Urinary bladder (tissue), 4 donors: ENCODE results near the gene SEC24C. TPM values are rescaled to one million over a fixed set of nuclear protein-coding genes. Genes with fewer than 3 reads are reported as not detected.
"Not testable (repeated sequence)": the region's sequence is repeated elsewhere in the genome, so short reads cannot be mapped to it uniquely, and the experiment has no call there.

Experiments
- DNase-seq: peaks from one replicate; pipeline ENCODE4 v3.0.0-alpha.2; 2015; ENCODE audit errors: extremely low spot score
- H3K27ac ChIP-seq: one replicate; pipeline ENCODE4 v1.5.1; 2013; ENCODE audit warnings: low read depth, mild to moderate bottlenecking, moderate library complexity
- H3K36me3 ChIP-seq: one replicate; pipeline ENCODE4 v1.6.1; 2013; ENCODE audit warnings: mild to moderate bottlenecking, moderate library complexity; ENCODE audit not compliant: insufficient read depth
- H3K4me1 ChIP-seq: one replicate; pipeline ENCODE4 v1.6.1; 2013; ENCODE audit warnings: mild to moderate bottlenecking, moderate library complexity; ENCODE audit not compliant: insufficient read depth
- H3K4me3 ChIP-seq: one replicate; pipeline ENCODE4 v1.5.1; 2013; ENCODE audit warnings: low read depth, low read length
- WGBS: extraction: QIAGEN DNeasy Blood & Tissue Kit; methylation state at CpG from one replicate; pipeline ENCODE4 v1.1.7; 2013; 5-methylcytosine and 5-hydroxymethylcytosine counted together
- polyA plus RNA-seq: library from polyadenylated mRNA; stranded (reverse); fragments of 200-250 nt; gene quantifications from one replicate; pipeline ENCODE4 v1.2.3, GENCODE V29; 2013
- total RNA-seq: library from RNA; depleted of rRNA; stranded (reverse); fragments of >200 nt; gene quantifications from one replicate; pipeline ENCODE4 v1.2.3, GENCODE V29; 2014
- donor health status: healthy with polysubstance abuse.
- donor health status: healthy.

SEC24C gene
- total and polyA plus RNA-seq, 2 donors = 37.2 to 47.6 TPM

DNA sequence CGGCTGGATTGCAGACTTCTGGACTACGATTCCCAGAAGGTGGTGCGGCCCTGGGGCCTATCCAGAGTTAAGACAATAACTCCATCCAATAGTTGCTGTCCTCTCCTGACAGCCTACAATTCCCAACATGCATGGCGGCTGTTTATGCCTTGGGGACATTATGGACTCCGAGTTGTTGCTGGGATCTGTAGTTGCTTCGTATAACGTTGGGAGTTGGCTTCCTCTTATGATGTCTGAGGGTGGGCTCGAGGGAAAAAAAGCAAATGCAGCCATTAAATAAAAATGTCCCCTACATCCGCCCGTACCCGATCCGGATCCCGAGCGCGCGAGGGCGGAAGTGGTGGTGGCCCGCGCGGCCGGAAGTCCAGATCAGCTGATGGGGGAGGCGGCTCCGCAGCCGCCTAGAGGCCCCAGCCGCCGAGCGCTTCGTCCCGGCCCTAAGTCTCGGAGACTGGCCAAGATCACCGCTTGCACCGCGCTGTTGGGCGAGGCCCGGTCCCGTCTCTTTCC lies 41.1 kb downstream of the SEC24C start, which contains the start of gene ZSWIM8:
TSS of gene ZSWIM8 (plus strand) at position 396 of the 510 bp plus-strand sequence. CDS start 273 bp downstream, outside the sequence.
- H3K4me3 ChIP-seq = peak within 1 kb of the TSS; percentile 99
- peaks cover 4% of the 10 kb centered on the region for H3K36me3 ChIP-seq
- peak within 1 kb of the TSS; percentile 87 for H3K27ac ChIP-seq
- DNase-seq = peak; percentile 97
- H3K4me1 ChIP-seq = peaks cover 1% of the 10 kb centered on the region
- WGBS = under 1% methylated on average over 36 of the region's 36 CpGs

DNA sequence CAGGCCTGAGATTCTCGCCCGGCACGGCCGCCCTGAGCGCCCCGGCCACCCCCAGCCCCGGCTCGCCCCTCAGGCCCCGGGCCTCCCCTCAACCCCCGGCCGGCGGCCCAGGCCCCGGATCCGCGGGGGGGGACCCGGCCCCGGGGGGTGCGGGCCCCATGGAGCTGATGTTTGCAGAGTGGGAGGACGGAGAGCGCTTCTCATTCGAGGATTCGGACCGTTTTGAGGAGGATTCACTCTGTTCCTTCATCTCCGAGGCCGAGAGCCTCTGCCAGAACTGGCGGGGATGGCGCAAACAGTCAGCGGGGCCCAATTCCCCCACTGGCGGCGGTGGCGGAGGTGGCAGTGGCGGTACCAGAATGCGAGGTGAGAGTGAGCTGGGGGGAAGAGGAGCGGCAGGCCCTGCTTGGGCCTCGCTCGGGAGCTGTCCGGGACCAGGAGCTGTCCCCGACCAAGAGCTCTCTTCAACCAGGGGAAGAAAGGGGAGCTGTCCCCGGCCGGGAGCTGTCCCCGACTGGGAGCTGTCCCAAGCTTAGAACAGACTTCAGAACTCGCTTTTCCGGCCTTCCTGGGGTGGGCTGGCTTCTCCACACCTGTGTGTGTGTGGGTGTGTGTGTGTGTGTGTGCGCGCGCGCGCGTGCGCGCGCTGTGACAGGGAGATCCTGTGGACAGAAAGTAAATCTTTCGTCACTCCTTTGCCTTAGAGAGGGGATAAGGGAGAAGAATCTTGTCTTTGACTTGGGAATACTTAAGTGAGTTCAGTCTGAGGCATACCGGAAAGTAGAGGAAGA lies 41.7 kb downstream of the SEC24C start:
- under 1% methylated on average over 54 of the region's 54 CpGs for WGBS
- Histone ChIP-seq H3K27ac (peak overlapping the region; percentile 87), H3K4me3 (peak overlapping the region; percentile 99), H3K4me1 (peaks cover 1% of the 10 kb centered on the region), H3K36me3 (peaks cover 6% of the 10 kb centered on the region)
- no peak for DNase-seq

DNA sequence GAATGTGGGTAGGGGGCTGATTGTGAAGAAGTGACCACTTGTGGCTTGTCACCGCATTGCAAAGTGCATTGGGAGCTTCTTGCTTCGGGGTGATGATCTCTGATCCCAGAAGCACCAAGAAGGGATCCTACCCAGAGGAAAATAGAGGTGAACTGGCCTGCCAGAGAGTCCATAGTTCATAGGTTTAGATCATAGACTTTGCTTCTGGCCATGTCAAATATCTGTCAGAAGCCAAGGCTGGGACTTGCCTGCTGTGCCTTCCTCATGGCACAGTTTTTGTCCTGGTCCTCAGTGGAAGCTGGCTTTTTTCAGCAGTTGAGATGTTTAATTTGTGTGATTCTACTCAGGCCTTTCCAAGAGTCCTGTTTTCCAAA lies 42.3 kb downstream of the SEC24C start:
- DNase-seq = no peak
- Histone ChIP-seq H3K36me3 (peaks cover 6% of the 10 kb centered on the region), H3K4me3 (peak overlapping the region; percentile 99), H3K27ac (no peak overlapping the region), H3K4me1 (peaks cover 1% of the 10 kb centered on the region)
- WGBS = 6% methylated on average over 2 of the region's 2 CpGs

DNA sequence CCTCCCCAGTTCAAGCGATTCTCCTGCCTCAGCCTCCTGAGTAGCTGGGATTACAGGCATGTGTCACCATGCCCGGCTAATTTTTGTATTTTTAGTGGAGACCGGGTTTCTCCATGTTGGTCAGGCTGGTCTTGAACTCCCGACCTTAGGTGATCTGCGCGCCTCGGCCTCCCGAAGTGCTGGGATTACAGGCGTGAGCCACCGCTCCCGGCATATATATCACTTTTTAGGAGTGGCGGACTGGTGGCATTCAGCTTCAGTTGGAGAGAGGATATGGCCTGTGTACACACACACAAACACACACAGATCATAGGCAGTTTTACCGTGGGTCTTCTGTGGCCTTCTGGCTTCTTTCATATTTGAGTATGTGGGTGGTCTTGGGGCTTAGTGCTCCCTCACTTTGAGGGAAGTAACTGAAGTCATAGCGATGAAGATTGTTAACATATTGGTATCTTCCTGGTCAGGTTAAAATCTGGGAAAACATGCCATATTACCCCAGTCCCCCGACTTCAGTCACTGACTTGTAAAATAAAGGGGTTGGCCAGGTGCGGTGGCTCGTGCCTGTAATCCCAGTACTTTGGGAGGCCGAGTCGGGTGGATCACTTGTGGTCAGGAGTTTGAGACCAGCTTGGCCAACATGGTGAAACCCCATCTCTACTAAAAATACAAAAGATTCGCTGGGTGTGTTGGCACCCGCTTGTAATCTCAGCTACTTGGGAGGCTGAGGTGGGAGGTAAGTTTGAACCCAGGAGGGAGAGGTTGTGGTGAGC lies 43.0 kb downstream of the SEC24C start:
- WGBS = 86% methylated on average over 21 of the region's 21 CpGs
- H3K4me1 ChIP-seq, H3K36me3 ChIP-seq, H3K27ac ChIP-seq, DNase-seq, H3K4me3 ChIP-seq: not testable (repeated sequence)

DNA sequence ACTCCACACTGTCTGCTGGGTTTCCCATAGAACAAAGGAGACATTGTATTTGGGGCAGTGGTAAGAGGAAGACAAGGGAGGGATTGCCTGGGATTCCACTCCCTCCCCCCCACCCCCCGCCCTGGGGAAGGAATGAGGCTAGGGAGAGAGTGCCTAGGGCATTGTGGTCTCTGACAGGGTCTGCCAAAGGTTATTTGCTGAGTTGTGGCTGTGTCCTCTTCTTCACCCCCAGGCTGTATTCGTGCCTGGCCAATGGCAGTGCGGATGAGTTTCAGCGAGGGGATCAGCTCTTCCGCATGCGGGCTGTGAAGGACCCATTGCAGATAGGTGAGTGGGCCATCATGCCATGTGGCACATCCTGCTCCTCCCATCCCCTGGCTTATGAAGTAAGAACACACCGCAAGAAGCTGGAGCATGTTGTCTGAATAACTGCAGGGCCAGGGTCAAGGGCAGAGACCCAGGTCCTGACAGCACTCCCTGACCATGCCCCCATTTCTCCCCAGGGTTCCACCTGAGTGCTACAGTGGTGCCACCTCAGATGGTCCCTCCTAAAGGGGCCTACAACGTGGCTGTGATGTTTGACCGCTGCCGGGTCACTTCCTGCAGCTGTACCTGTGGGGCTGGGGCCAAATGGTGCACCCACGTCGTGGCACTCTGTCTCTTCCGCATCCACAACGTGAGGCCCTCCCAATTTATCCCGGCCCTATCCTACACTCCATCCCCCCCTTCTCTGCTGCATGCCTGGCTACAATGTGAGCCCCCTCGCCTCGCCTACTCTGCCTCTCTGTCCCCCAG lies 44.9 kb downstream of the SEC24C start:
- DNase-seq = no peak
- H3K27ac ChIP-seq = no peak overlapping the region
- 89% methylated on average over 17 of the region's 17 CpGs for whole genome bisulfite sequencing
- peaks cover 1% of the 10 kb centered on the region for H3K4me1 ChIP-seq
- peaks cover 6% of the 10 kb centered on the region for H3K36me3 ChIP-seq
- no peak overlapping the region for H3K4me3 ChIP-seq

DNA sequence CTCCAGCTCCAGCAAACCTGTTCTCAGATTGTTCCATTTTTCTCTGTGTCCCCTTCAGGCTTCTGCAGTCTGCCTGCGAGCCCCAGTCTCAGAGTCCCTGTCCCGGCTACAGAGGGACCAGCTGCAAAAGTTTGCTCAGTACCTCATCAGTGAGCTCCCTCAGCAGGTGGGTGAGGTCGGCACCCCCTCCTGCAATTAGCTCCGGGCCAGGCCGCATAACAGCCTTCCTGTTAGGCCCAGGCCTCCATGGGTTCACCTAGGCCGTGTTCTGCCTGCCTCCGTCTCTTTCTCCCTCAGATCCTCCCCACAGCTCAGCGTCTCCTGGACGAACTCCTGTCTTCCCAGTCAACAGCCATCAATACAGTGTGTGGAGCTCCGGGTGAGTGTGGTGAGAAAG lies 45.5 kb downstream of the SEC24C start:
- Histone ChIP-seq H3K4me1 (peaks cover 1% of the 10 kb centered on the region), H3K36me3 (peaks cover 6% of the 10 kb centered on the region), H3K27ac (no peak overlapping the region), H3K4me3 (no peak overlapping the region)
- no peak for DNase-seq
- WGBS = 88% methylated on average over 10 of the region's 10 CpGs

DNA sequence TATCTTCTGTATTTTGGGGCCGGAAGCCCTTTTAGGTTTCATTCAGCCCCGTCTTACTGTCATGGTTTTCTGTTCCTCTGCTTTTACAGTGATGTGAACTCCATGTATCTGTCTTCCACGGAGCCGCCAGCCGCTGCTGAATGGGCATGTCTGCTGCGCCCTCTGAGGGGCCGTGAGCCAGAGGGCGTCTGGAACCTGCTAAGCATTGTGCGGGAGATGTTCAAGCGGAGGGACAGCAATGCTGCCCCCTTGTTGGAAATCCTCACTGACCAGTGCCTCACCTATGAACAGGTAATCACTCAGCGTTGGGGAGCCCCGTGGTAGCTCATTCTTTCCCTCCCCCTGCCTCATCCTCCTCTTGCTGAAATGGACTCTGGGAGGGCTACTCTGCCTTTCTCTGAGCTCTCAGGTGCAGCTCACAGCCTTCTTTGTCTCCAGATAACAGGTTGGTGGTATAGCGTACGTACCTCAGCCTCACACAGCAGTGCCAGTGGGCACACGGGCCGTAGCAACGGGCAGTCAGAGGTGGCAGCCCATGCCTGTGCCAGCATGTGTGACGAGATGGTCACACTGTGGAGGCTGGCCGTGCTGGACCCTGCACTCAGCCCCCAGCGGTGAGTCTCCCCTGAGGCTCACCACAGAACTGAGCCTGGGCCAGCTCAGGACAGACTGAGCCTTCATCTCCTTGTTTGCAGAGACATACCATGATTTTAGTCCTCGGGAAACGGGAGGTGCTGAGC lies 46.9 kb downstream of the SEC24C start:
- no peak for DNase-seq
- Histone ChIP-seq H3K4me1 (peaks cover 1% of the 10 kb centered on the region), H3K27ac (no peak overlapping the region), H3K4me3 (no peak overlapping the region), H3K36me3 (peaks cover 6% of the 10 kb centered on the region)
- 91% methylated on average over 22 of the region's 22 CpGs for WGBS

DNA sequence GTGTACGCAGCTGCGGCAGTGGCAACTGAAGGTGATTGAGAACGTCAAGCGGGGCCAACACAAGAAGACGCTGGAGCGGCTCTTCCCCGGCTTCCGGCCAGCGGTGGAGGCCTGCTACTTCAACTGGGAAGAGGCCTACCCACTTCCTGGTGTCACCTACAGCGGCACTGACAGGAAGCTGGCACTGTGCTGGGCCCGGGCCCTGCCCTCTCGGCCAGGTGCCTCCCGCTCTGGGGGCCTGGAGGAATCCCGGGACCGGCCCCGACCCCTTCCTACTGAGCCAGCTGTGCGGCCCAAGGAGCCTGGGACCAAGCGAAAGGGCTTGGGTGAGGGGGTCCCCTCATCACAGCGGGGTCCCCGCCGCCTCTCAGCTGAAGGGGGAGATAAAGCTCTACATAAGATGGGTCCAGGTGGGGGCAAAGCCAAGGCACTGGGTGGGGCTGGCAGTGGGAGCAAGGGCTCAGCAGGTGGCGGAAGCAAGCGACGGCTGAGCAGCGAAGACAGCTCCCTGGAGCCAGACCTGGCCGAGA lies 47.8 kb downstream of the SEC24C start:
- Histone ChIP-seq H3K27ac (no peak overlapping the region), H3K36me3 (peaks cover 9% of the 10 kb centered on the region), H3K4me3 (no peak overlapping the region), H3K4me1 (peaks cover 1% of the 10 kb centered on the region)
- DNase-seq = no peak
- 94% methylated on average over 26 of the region's 26 CpGs for WGBS

DNA sequence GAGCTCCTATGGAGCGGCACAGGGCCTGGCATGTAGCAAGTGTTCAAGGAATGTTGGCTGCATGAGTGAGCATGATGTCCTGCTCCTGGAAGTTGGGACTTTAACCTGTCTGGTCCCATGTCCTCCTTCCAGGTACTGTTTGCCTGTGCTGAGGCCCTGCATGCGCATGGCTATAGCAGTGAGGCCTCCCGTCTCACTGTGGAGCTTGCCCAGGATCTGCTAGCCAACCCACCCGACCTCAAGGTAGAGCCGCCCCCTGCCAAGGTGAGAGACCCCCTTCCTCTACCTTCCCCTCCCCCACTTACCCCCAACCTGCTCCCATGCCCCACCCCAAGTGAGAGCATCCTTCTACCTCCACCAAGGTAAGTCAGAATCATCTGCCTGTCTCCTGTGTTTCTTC lies 49.3 kb downstream of the SEC24C start:
- H3K36me3 ChIP-seq = peaks cover 9% of the 10 kb centered on the region
- 92% methylated on average over 5 of the region's 5 CpGs for WGBS
- no peak overlapping the region for H3K27ac ChIP-seq
- H3K4me1 ChIP-seq = no peaks in the 10 kb centered on the region
- H3K4me3 ChIP-seq = no peak overlapping the region
- DNase-seq = no peak

DNA sequence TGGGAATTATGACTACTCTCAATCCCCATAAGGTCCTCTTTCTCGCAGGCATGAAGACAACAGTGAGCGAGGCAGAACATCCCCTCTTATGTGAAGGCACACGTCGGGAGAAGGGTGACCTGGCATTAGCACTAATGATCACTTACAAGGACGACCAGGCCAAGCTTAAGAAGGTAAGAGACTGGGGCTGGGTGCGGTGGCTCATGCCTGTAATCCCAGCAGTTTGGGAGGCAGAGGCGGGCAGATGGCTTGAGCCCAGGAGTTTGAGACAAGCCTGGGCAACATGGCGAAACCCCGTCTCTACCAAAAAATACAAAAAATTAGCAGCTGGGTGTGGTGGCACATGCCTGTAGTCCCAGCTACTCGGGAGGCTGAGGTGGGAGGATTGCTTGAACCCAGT lies 51.3 kb downstream of the SEC24C start:
- WGBS = 94% methylated on average over 10 of the region's 10 CpGs
- DNase-seq, H3K4me1 ChIP-seq, H3K27ac ChIP-seq, H3K36me3 ChIP-seq, H3K4me3 ChIP-seq: not testable (repeated sequence)

DNA sequence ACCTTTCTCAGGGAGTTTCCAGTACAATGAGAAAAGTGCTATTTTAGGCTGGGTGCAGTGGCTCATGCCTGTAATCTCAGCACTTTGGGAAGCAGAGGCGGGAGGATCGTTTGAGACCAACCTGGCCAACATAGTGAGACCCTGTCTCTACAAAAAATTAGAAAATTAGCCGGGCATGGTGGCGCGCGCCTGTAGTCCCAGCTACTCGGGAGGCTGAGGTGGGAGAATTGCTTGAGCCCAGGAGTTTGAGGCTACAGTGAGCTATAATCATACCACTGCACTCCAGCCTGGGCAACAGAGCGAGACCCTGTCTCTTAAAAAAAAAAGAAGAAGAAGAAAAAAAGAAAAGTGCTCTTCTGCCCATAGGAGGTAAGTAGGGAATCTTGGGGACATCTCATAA lies 51.9 kb downstream of the SEC24C start:
- 98% methylated on average over 8 of the region's 8 CpGs for WGBS
- H3K4me1 ChIP-seq = not testable (repeated sequence)

DNA sequence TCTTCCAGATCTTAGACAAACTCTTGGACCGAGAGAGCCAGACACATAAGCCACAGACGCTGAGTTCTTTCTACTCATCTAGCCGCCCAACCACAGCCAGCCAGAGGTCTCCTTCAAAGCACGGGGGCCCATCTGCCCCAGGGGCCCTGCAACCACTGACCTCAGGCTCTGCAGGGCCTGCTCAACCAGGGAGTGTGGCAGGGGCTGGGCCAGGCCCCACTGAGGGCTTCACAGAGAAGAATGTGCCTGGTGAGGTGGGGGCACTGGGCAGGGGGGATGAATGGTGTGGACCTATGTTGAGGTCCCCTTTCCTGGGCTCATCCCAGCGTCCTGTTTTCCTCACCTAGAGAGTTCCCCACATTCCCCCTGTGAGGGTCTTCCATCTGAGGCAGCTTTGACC lies 52.6 kb downstream of the SEC24C start:
- H3K4me3 ChIP-seq = no peak overlapping the region
- no peak overlapping the region for H3K27ac ChIP-seq
- DNase-seq = no peak
- H3K36me3 ChIP-seq = peaks cover 3% of the 10 kb centered on the region
- no peaks in the 10 kb centered on the region for H3K4me1 ChIP-seq
- WGBS = 76% methylated on average over 5 of the region's 5 CpGs

More for the DNA sequence above, 51.9 kb downstream of the SEC24C start:
- H3K36me3 ChIP-seq, DNase-seq, H3K4me3 ChIP-seq, H3K27ac ChIP-seq: not testable (repeated sequence)
